Testis (tissue), 2 donors: Measurements from ENCODE around the gene EEF1A2.

ENCODE experiments used
- CTCF ChIP-seq, 3 experiments: fragments of 450-650 bp in 2 of 3; fragments of 200-600 bp in 1 of 3; sonication (generic) in 1 of 3; IDR thresholded peaks; one replicate each; pipeline ENCODE4 v1.5.1; 2016 to 2019; ENCODE audit warnings: antibody characterized with exemption in 3 of 3, mild to moderate bottlenecking in 2 of 3, moderate library complexity in 1 of 3
- POLR2A ChIP-seq: fragments of 450-650 bp; IDR thresholded peaks from one replicate; pipeline ENCODE4 v1.6.1; 2017; ENCODE audit warnings: antibody characterized with exemption, mild to moderate bottlenecking, moderate library complexity

- TF ChIP-seq CTCF (IDR thresholded peaks at IDR 0.05), result no peak
- no peak for TF ChIP-seq POLR2A
Measured at GRCh38 chr20:63444548-63444947, 54.3 kb downstream of the EEF1A2 start.
